Osteoblast (primary cell): Measurements from ENCODE around the gene HOXA9. TPM values are rescaled to one million over a fixed set of nuclear protein-coding genes. Genes with fewer than 3 reads are reported as not detected.

Experiments used
- DNase-seq: peaks from one replicate; pipeline ENCODE4 v3.0.0; 2011; ENCODE audit warnings: low spot score, mixed read lengths; ENCODE audit not compliant: insufficient read length; ENCODE audit errors: missing footprints
- H2AFZ ChIP-seq: 2 replicates; pipeline ENCODE4 v1.6.0; 2011; ENCODE audit warnings: mild to moderate bottlenecking, low read length
- H3K27ac ChIP-seq: 2 replicates; pipeline ENCODE4 v1.5.1; 2011; ENCODE audit warnings: mild to moderate bottlenecking, low read depth, low read length, moderate library complexity
- H3K27me3 ChIP-seq: 2 replicates; pipeline ENCODE4 v1.6.0; 2012; ENCODE audit warnings: mild to moderate bottlenecking, control low read depth, inconsistent platforms, low read length, moderate library complexity; ENCODE audit not compliant: insufficient read depth
- H3K36me3 ChIP-seq: 2 replicates; pipeline ENCODE4 v1.5.1; 2011; ENCODE audit warnings: mild to moderate bottlenecking, low read length, control low read depth, moderate library complexity; ENCODE audit not compliant: insufficient read depth
- H3K4me1 ChIP-seq: 2 replicates; pipeline ENCODE4 v1.5.1; 2011; ENCODE audit warnings: mild to moderate bottlenecking, low read length, control low read depth, moderate library complexity; ENCODE audit not compliant: insufficient read depth
- H3K4me2 ChIP-seq: 2 replicates; pipeline ENCODE4 v1.6.0; 2011; ENCODE audit warnings: mild to moderate bottlenecking, low read length; ENCODE audit not compliant: insufficient read depth
- H3K4me3 ChIP-seq: fragments of 200-600 bp; sonication (generic); 3 replicates; pipeline ENCODE4 v1.5.1; 2012; ENCODE audit warnings: mild to moderate bottlenecking, low read length, inconsistent platforms; ENCODE audit not compliant: insufficient read depth
- H3K79me2 ChIP-seq: 2 replicates; pipeline ENCODE4 v1.6.0; 2012; ENCODE audit warnings: mild to moderate bottlenecking, low read length, control low read depth, inconsistent platforms; ENCODE audit not compliant: insufficient read depth
- H3K9me3 ChIP-seq: 2 replicates; pipeline ENCODE4 v1.5.1; 2011; ENCODE audit warnings: low read depth, low read length, control low read depth
- H4K20me1 ChIP-seq: 2 replicates; pipeline ENCODE4 v1.6.0; 2012; ENCODE audit warnings: mild to moderate bottlenecking, low read length, control low read depth; ENCODE audit not compliant: insufficient read depth
- total RNA-seq: library from RNA; depleted of rRNA; stranded (reverse); fragments of >200 nt; gene quantifications from 2 replicates; pipeline ENCODE4 v1.2.3, GENCODE V29; 2012
- TF ChIP-seq, protein P1 (sequence below): IDR thresholded peaks from 2 replicates; pipeline ENCODE4 v1.5.1; 2011; ENCODE audit warnings: mild to moderate bottlenecking, low read depth, low read length, moderate library complexity; ENCODE audit errors: extremely low read depth

HOXA9 gene
- total RNA-seq, 1 donor, result 19.5 TPM

DNA sequence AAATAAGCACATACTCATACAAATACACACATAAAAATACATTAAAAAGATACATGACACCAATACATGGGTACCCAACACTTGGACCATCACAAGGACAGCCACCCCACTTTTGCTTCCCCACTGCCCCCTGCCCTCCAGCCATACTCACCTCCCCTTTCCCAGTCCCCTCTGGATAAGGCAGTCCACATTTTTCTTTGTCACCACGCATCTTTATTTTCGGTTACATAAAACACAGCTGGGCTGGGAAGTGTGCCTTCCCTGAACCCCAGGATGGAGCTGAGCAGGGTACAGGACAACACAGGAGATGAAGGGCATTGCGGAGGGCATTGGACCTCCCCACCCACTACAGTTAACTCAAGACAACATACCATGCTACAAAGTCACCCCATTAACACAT lies 11.8 kb downstream of the HOXA9 start:
- Histone ChIP-seq H2AFZ (no peak overlapping the region), H3K4me3 (peak overlapping the region; percentile 93), H3K27ac (peak overlapping the region; percentile 88), H3K36me3 (peaks cover 4% of the 10 kb centered on the region), H3K4me2 (peak overlapping the region; percentile 99), H4K20me1 (peaks cover 9% of the 10 kb centered on the region), H3K9me3 (no peaks in the 10 kb centered on the region), H3K27me3 (no peaks in the 10 kb centered on the region), H3K79me2 (peaks cover 72% of the 10 kb centered on the region), H3K4me1 (peaks cover 44% of the 10 kb centered on the region)
- peak; percentile 43 for DNase-seq
- TF ChIP-seq, protein P1, sequence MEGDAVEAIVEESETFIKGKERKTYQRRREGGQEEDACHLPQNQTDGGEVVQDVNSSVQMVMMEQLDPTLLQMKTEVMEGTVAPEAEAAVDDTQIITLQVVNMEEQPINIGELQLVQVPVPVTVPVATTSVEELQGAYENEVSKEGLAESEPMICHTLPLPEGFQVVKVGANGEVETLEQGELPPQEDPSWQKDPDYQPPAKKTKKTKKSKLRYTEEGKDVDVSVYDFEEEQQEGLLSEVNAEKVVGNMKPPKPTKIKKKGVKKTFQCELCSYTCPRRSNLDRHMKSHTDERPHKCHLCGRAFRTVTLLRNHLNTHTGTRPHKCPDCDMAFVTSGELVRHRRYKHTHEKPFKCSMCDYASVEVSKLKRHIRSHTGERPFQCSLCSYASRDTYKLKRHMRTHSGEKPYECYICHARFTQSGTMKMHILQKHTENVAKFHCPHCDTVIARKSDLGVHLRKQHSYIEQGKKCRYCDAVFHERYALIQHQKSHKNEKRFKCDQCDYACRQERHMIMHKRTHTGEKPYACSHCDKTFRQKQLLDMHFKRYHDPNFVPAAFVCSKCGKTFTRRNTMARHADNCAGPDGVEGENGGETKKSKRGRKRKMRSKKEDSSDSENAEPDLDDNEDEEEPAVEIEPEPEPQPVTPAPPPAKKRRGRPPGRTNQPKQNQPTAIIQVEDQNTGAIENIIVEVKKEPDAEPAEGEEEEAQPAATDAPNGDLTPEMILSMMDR, result no peak

DNA sequence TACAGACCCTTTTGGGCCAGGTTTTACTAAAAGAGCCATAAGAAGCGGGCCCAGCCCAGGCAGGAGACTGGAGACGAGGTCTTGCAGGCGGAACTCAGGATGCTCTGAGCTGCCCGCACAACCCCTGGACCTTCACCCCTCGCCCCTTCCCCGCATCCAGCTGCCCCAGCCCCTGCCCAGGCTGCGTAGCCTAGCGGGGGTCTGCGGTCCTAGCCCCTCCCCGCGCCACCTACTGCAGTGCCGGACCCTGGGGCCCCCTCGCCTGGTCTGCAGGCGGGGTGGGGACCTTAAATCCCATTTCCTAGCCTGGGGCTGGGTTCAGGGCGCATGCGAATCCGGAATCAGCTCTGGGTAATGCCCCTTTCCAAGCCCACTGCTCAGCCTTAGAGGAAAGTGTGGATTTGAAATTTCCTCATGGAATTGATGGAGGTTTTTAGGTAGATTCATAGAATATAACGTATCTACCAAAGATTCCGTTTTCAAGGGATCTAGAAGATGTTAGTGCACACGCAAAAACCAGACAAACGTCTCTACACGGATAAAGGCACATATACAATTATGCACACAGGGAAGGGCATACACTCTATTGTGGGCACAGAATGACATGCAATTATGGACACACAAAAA lies 12.4 kb downstream of the HOXA9 start:
- Histone ChIP-seq H3K4me2 (peak overlapping the region; percentile 99), H4K20me1 (peaks cover 9% of the 10 kb centered on the region), H3K79me2 (peaks cover 78% of the 10 kb centered on the region), H3K36me3 (peaks cover 4% of the 10 kb centered on the region), H2AFZ (peak overlapping the region; percentile 95), H3K27me3 (no peaks in the 10 kb centered on the region), H3K4me3 (peak overlapping the region; percentile 93), H3K27ac (peak overlapping the region; percentile 88), H3K9me3 (no peaks in the 10 kb centered on the region), H3K4me1 (peaks cover 49% of the 10 kb centered on the region)
- DNase-seq, result peak; percentile 91
- TF ChIP-seq, protein P1, result no peak

DNA sequence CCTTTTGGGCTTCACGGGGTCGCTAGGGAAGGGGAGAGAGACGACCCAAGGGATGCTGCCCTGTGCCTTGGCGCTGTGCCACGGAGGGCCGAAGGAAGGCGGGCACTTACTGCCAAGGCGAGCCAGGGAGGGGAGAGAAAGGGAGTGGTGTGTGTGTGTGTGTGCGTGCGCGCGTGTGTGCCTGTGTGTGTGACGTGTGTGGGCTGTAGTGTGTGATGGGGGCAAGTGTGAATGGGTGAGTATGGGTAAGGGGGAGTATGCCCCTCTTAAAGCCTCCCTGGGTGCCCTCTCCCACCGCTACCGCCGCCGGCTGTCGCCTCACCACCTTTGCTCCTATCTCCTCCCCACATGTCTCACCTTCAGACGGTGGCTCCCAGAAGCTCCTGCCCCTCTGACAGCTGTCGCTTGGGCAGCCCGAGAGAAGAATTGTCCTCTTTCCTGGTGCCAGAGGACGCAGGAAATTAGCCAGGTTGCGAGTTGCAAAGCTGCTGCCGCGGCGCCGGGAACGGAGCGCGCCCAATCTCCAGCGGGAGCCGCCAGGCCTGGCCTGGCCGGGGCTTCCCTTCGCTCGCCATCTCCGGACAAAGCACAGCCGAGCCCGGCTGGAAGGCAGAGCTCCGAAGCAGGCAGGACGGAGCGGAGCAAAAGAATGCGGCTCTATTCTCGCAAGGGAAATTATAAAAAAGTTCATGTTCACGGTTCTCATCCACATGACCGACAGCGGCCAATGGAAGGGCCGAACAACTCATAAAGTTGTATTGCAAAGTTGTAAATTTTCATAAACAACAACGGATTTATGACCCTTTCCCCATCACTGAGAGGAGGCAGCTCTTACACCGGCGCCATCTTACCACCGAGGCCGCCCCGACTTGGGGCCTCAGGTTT lies 13.2 kb downstream of the HOXA9 start, which contains the start of gene HOXA3:
Gene HOXA3 (minus strand): TSS at position 653 of the 885 bp plus-strand sequence. CDS start 41,943 bp downstream, outside the sequence.
- Histone ChIP-seq H3K4me3 (peak within 1 kb of the TSS; percentile 93), H3K27ac (peak within 1 kb of the TSS; percentile 88), H2AFZ (peak within 1 kb of the TSS; percentile 95)

More for the DNA sequence above, 13.2 kb downstream of the HOXA9 start, which contains the start of gene HOXA3:
- Histone ChIP-seq H4K20me1 (peaks cover 9% of the 10 kb centered on the region), H3K4me2 (peak within 1 kb of the TSS; percentile 99), H3K79me2 (peaks cover 86% of the 10 kb centered on the region), H3K27me3 (no peaks in the 10 kb centered on the region), H3K9me3 (no peaks in the 10 kb centered on the region), H3K4me1 (peaks cover 53% of the 10 kb centered on the region), H3K36me3 (peaks cover 4% of the 10 kb centered on the region)
- TF ChIP-seq, protein P1, result no peak
- peak; percentile 97 for DNase-seq
